Measurements from ENCODE around the gene CWC27.

CWC27 gene

GRCh38 chr5:64987768-64988167, 219.0 kb downstream of the CWC27 start:
- TF ChIP-seq GATA3 (IDR thresholded peaks at IDR 0.05; ENCODE audit: low read depth, low read length) (no peak), GATA2 (IDR thresholded peaks at IDR 0.05; ENCODE audit: low read depth, low read length) (no peak)

- TF ChIP-seq GATA3 (IDR thresholded peaks at IDR 0.05; ENCODE audit: low read depth, low read length) (no peak), GATA2 (IDR thresholded peaks at IDR 0.05; ENCODE audit: low read depth, low read length) (no peak)
Observed at GRCh38 chr5:65009207-65009606, 240.5 kb downstream of the CWC27 start.

GRCh38 chr5:65010841-65011240, 242.1 kb downstream of the CWC27 start:
- TF ChIP-seq GATA2 (IDR thresholded peaks at IDR 0.05; ENCODE audit: low read depth, low read length), result no peak
- TF ChIP-seq GATA3 (IDR thresholded peaks at IDR 0.05; ENCODE audit: low read depth, low read length), result no peak

- TF ChIP-seq GATA2 (IDR thresholded peaks at IDR 0.05; ENCODE audit: low read depth, low read length) (no peak), GATA3 (IDR thresholded peaks at IDR 0.05; ENCODE audit: low read depth, low read length) (no peak)
Observed at GRCh38 chr5:65012301-65012892, 243.7 kb downstream of the CWC27 start.

- TF ChIP-seq GATA3 (IDR thresholded peaks at IDR 0.05; ENCODE audit: low read depth, low read length), result no peak
- no peak for TF ChIP-seq GATA2 (IDR thresholded peaks at IDR 0.05; ENCODE audit: low read depth, low read length)
Observed at GRCh38 chr5:65013166-65013565, 244.4 kb downstream of the CWC27 start.

- TF ChIP-seq GATA3 (IDR thresholded peaks at IDR 0.05; ENCODE audit: low read depth, low read length) (no peak), GATA2 (IDR thresholded peaks at IDR 0.05; ENCODE audit: low read depth, low read length) (no peak)
Observed at GRCh38 chr5:65014769-65015168, 246.0 kb downstream of the CWC27 start.

- no peak for TF ChIP-seq GATA3 (IDR thresholded peaks at IDR 0.05; ENCODE audit: low read depth, low read length)
- no peak for TF ChIP-seq GATA2 (IDR thresholded peaks at IDR 0.05; ENCODE audit: low read depth, low read length)
Observed at GRCh38 chr5:65015767-65016166, 247.0 kb downstream of the CWC27 start.

GRCh38 chr5:65017636-65018035, 248.9 kb downstream of the CWC27 start:
- TF ChIP-seq GATA3 (IDR thresholded peaks at IDR 0.05; ENCODE audit: low read depth, low read length), result no peak
- no peak for TF ChIP-seq GATA2 (IDR thresholded peaks at IDR 0.05; ENCODE audit: low read depth, low read length)

GRCh38 chr5:65018763-65019162, 250.0 kb downstream of the CWC27 start:
- TF ChIP-seq GATA3 (IDR thresholded peaks at IDR 0.05; ENCODE audit: low read depth, low read length), result no peak
- no peak for TF ChIP-seq GATA2 (IDR thresholded peaks at IDR 0.05; ENCODE audit: low read depth, low read length)

GRCh38 chr5:65020492-65020891, 251.8 kb downstream of the CWC27 start:
- TF ChIP-seq GATA3 (IDR thresholded peaks at IDR 0.05; ENCODE audit: low read depth, low read length) (no peak; the same call in 1 of the 2 replicates), GATA2 (IDR thresholded peaks at IDR 0.05; ENCODE audit: low read depth, low read length) (no peak)

- no peak for TF ChIP-seq GATA3 (IDR thresholded peaks at IDR 0.05; ENCODE audit: low read depth, low read length)
- TF ChIP-seq GATA2 (IDR thresholded peaks at IDR 0.05; ENCODE audit: low read depth, low read length), result peak; percentile 35; the same call in 1 of the 2 replicates
Observed at GRCh38 chr5:65021527-65022226, 252.9 kb downstream of the CWC27 start.

- no peak for TF ChIP-seq GATA3 (IDR thresholded peaks at IDR 0.05; ENCODE audit: low read depth, low read length)
- TF ChIP-seq GATA2 (IDR thresholded peaks at IDR 0.05; ENCODE audit: low read depth, low read length), result no peak
Observed at GRCh38 chr5:65022932-65023331, 254.2 kb downstream of the CWC27 start.

GRCh38 chr5:65024681-65025080, 256.0 kb downstream of the CWC27 start:
- TF ChIP-seq GATA2 (IDR thresholded peaks at IDR 0.05; ENCODE audit: low read depth, low read length) (no peak), GATA3 (IDR thresholded peaks at IDR 0.05; ENCODE audit: low read depth, low read length) (no peak)

GRCh38 chr5:65026816-65027548, 258.3 kb downstream of the CWC27 start:
- no peak for TF ChIP-seq GATA2 (IDR thresholded peaks at IDR 0.05; ENCODE audit: low read depth, low read length)
- no peak for TF ChIP-seq GATA3 (IDR thresholded peaks at IDR 0.05; ENCODE audit: low read depth, low read length)

- TF ChIP-seq GATA2 (IDR thresholded peaks at IDR 0.05; ENCODE audit: low read depth, low read length) (no peak), GATA3 (IDR thresholded peaks at IDR 0.05; ENCODE audit: low read depth, low read length) (no peak)
Observed at GRCh38 chr5:65029178-65029577, 260.4 kb downstream of the CWC27 start.

Data from SH-SY5Y (cell line).